ENCODE results near the gene PAPSS2.
A peak's percentile ranks its signal among the peaks of the same experiment; 100 is the strongest.
"Not testable (repeated sequence)": the region's sequence is repeated elsewhere in the genome, so short reads cannot be mapped to it uniquely, and the experiment has no call there.

The PAPSS2 gene

GRCh38 chr10:87739703-87740102, 80.0 kb downstream of the PAPSS2 start:
- FAIRE-seq (no peak), DNase-seq (ENCODE audit: insufficient read length, low spot score) (no peak)

DNA sequence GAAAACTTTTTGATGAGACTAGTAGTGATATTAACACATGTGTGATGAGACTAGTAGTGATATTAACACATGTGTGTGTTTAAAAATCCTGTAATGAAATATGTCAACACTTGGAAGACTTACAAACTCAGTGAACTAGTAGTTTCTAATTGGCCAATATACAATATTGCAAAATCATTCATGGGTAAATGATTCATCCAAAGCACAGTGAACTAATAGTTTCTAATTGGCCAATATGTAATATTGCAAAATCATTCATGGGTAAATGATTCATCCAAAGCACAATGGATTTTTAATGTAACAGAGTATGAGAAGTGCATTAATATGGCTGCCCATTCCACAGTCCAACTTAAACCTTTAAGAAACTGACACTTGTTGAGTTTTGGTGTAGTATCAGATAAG, 80.6 kb downstream of the PAPSS2 start:
- FAIRE-seq = no peak

DNA sequence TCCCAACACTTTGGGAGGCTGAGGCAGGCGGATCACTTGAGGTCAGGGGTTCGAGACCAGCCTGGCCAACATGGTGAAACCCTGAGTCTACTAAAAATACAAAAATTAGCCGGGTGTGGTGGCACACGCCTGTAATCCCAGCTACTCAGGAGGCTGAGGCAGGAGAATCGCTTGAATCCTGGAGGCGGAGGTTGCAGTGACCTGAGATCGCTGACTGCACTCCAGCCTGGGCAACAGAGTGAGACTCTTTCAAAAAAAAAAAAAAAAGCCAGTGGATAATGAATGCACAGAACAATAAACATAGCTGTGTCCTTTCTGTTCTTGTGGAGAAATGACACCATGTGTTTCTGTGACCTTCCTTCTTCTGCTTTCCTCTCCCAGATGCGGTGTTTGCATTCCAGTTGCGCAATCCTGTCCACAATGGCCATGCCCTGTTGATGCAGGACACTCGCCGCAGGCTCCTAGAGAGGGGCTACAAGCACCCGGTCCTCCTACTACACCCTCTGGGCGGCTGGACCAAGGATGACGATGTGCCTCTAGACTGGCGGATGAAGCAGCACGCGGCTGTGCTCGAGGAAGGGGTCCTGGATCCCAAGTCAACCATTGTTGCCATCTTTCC, 83.4 kb downstream of the PAPSS2 start:
- DNase-seq (ENCODE audit: insufficient read length, low spot score); FAIRE-seq: not testable (repeated sequence)

More for the DNA sequence above, 80.6 kb downstream of the PAPSS2 start:
- no peak for DNase-seq (ENCODE audit: insufficient read length, low spot score)

DNA sequence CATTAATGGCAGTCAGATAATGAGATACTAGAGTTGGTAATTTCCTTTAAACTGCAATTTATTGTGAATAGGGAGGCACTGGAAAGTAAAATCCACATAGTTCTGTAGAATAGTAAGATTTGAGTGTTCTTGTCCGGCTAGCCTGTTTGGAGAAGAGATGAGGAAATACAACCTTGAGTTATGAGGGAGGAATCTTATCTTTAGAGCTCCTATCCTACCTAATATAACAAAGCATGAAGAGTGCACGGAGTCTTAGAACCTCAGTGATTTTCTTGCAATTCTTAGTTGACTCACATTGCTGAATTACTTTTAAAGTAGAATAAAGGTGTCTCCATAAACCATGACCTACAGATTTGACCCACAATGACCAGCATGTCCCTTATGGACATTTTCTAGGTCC, 84.9 kb downstream of the PAPSS2 start:
- DNase-seq (ENCODE audit: insufficient read length, low spot score) = no peak
- no peak for FAIRE-seq

DNA sequence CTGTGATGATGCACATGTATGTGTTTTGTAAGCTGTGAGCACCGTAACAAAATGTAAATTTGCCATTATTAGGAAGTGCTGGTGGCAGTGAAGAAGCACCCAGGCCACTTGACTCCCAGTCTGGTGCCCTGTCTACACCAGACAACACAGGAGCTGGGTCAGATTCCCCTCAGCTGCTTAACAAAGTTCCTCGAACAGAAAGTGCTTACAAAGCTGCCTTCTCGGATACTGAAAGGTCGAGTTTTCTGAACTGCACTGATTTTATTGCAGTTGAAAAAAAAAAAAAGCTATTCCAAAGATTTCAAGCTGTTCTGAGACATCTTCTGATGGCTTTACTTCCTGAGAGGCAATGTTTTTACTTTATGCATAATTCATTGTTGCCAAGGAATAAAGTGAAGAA, 87.2 kb downstream of the PAPSS2 start:
- no peak for FAIRE-seq

GRCh38 chr10:87748244-87748643, 88.6 kb downstream of the PAPSS2 start:
- DNase-seq (ENCODE audit: insufficient read length, low spot score); FAIRE-seq: not testable (repeated sequence)

More for the DNA sequence above, 87.2 kb downstream of the PAPSS2 start:
- no peak for DNase-seq (ENCODE audit: insufficient read length, low spot score)

DNA sequence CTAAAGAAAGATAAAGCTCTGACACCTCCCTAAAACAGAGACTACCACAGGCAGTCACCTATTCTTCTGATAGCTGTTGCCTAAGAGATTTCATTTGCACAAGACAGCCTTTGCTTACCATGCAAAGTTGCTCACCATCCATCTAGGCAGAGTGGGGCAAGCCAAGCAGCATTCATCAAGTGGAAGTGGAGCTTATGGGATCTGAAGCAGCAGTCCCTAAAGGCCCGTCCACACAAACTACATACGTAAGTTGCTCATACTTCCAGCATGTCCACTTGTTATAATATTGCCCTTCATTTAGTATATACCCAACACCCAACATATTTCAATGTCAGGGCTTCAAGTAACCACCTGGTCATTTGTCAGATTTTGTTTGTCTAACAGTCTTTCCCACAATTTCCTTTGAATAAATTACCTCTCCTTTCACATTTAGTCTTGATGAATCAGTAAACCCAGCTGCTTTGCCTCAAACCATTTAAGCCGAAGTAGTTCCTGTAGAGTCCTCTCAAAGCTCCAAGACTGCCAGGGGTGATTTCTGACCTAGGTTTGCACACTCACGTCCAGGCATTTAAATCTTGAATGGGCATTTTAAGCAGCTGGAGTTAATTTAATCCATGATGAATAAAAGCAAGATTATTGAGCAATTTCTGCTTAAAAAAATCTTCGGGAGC, 90.5 kb downstream of the PAPSS2 start:
- peak; percentile 80 for FAIRE-seq

GRCh38 chr10:87750817-87751216, 91.1 kb downstream of the PAPSS2 start:
- DNase-seq (ENCODE audit: insufficient read length, low spot score) = no peak
- FAIRE-seq = peak; percentile 86

More for the DNA sequence above, 90.5 kb downstream of the PAPSS2 start:
- DNase-seq (ENCODE audit: insufficient read length, low spot score) = no peak

DNA sequence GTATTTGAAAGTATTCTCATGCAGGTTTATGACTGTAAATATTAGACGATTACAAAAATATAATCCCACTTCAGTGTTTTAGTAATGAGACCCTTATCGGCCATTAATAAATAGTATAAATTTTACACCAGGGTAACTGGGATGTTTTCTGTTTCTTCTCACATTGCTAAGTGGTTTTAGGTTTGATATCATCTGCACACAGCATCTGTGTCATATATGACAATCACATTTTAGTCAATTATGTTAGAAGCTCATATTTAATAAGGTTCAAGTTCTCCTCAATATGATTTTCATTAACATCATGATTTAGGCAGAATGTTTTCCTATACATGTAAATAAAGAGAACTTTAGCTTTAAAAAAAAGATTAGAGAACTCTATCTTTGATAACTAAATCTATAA, 91.6 kb downstream of the PAPSS2 start:
- DNase-seq (ENCODE audit: insufficient read length, low spot score) (no peak), FAIRE-seq (no peak)

DNA sequence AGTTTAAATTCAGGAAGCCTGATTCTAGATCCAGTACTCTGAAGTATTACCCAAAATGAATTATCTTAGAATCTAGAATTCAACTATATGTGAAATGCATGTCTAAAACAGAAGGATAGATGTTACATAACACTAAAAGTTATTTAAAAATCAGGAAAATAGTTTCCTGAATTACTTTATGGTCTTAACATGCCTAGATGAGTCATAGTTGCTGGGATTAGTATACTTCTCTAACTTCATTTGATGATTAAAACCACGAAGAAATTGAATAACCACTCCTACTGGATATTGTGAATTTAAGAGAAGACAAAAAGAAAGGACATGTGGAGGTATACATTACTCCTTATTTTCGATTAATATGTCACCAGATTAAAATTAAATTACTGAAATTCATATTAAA, 92.9 kb downstream of the PAPSS2 start:
- DNase-seq (ENCODE audit: insufficient read length, low spot score) (no peak), FAIRE-seq (no peak)

DNA sequence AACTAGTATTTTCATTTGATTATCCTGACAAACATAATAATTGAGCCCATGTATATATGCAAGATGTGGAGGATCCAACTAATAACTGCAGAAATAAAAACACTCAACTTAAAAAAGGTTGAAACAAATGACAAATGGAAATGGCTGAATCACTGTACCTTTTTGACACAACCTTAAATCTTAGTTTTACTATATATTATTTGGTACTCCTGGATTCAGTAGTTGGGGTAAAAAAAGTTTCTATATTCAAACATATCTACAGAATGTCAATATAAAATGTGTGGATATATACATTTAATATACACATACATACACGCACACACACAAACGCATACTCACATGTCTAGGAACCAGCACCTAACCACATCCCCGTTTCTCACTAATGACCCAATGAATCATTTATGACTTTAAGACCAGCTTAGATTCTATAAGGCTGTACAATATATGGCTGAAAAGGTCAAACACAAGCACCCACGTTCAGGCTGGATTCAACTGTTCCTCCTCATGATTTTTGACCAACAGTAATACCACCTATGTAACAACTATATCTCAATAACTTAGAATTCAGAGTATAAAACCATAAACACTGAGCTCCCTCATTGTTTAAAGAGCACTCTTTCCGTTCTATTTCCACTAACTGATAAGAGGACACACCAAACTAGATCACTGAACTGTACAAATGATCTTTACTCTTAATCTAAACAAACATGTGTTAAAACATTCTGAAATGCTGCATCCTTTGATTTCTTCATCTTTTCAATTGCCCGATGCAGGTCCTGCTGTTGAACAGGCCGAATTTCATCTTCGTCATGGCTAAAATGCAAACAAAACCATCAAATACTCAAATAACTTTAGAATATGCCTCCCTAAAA, 94.6 kb downstream of the PAPSS2 start:
- peak; percentile 31 for FAIRE-seq
- DNase-seq (ENCODE audit: insufficient read length, low spot score) = no peak

GRCh38 chr10:87757685-87758084, 98.0 kb downstream of the PAPSS2 start:
- DNase-seq (ENCODE audit: insufficient read length, low spot score) = no peak
- FAIRE-seq = peak; percentile 8

DNA sequence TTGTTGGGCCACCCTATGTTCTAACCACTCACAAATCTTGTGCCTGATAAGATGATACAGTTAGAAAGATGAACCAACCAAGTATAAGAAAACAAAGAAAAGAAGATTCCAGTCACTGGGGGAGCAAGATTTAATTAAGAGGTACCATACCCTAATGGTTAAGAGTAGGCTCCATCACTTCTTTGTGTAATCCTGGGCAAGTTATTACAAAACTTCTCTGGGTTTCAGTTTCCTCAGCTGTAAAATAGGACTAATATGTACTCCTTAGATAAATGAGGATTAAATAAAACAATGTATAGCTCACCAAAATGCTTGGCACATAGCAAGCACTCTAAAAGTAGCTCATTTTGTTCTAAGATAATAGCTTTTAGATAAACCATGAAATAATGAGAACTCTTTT, 99.9 kb downstream of the PAPSS2 start:
- no peak for DNase-seq (ENCODE audit: insufficient read length, low spot score)
- FAIRE-seq = peak; percentile 77

GRCh38 chr10:87760195-87760905, 100.7 kb downstream of the PAPSS2 start:
- FAIRE-seq (no peak), DNase-seq (ENCODE audit: insufficient read length, low spot score) (no peak)

DNA sequence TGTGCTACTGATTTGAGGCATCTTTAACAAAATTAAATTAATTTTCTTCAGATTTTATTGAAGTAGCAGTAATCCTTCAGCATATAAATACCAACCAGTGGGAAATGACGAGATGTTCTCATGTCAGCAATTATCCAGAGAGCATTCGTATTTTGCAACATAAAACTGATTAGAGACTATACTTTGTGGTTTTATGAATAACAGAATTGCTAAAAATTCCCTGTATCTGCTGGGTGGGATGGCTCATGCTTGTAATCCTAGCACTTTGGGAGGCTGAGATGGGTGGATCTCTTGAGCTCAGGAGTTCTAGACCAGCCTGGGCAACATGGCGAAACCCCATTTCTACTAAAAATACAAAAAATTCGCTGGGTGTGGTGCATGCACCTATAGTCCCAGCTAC, 101.5 kb downstream of the PAPSS2 start:
- no peak for FAIRE-seq
- DNase-seq (ENCODE audit: insufficient read length, low spot score) = no peak

DNA sequence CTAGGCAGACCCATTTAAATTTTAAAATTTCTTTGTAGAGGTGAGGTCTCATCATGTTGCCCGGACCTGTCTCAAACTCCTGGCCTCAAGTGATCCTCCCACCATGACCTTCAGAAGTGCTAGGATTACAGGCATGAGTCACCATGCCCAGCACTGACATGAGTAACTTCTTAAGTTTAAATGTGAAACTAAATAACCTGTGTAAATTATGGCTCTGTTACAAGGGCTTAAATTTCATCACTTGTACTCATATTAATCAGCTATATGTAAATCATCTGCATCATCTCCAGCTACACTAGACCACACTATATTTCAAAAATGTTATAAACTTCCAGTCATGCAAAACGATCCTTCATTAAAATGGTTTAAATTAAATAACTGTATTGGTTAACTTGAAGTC, 102.2 kb downstream of the PAPSS2 start:
- DNase-seq (ENCODE audit: insufficient read length, low spot score) (no peak), FAIRE-seq (peak; percentile 83)

DNA sequence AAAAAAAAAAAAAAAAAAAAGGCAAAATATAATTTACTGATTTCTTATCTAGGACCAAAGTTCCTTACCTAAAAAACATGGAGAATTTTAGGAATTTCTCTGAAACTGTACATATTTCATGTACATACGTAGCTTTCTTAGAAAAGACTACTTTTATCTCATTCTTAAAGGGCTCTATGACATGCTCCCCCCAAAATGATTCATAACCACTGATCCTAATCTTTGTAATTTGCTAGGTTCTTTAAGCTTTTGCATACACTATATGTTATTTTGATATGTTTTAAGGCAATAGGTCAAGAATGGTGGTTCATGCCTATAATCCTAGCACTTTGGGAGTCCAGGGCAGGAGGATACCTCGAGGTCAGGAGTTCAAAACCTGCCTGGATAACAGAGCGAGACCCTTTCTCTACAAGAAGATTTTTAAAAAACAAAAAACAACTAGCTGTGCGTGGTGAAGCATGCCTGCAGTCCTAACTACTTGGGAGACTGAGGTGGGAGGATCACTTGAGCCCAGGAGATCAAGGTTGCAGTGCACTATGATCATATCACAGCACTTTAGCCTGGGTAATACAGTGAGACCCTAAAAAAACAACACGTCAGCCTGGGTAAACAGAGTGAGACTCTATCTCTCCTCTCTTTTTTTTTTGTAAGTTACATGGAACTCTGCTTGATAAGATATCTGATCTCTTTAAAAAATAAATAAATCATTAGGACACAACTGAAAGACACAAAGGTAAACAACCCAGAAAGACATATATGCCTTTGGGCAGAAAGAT, 103.6 kb downstream of the PAPSS2 start:
- FAIRE-seq (peak; percentile 21), DNase-seq (ENCODE audit: insufficient read length, low spot score) (no peak)

GRCh38 chr10:87764072-87764934, 104.6 kb downstream of the PAPSS2 start:
- no peak for FAIRE-seq
- no peak for DNase-seq (ENCODE audit: insufficient read length, low spot score)

Measured in GM19239 (cell line).